GM18519 (cell line): ENCODE results near the gene ZNF99.
"Not testable (repeated sequence)": the region's sequence is repeated elsewhere in the genome, so short reads cannot be mapped to it uniquely, and the experiment has no call there.

ENCODE experiments used
- ATAC-seq: cut with Tn5 transposase; IDR thresholded peaks from one replicate; pipeline ENCODE4 v1.9.1; 2021; ENCODE audit warnings: mild to moderate bottlenecking, moderate library complexity; ENCODE audit not compliant: unreplicated experiment, low FRiP score

ZNF99 gene

GRCh38 chr19:22783651-22784410 lies at the start of gene ZNF99:
Gene ZNF99 (minus strand): TSS chr19:22784151. CDS start chr19:22784016, 135 bp downstream.
- no peak for ATAC-seq

DNA sequence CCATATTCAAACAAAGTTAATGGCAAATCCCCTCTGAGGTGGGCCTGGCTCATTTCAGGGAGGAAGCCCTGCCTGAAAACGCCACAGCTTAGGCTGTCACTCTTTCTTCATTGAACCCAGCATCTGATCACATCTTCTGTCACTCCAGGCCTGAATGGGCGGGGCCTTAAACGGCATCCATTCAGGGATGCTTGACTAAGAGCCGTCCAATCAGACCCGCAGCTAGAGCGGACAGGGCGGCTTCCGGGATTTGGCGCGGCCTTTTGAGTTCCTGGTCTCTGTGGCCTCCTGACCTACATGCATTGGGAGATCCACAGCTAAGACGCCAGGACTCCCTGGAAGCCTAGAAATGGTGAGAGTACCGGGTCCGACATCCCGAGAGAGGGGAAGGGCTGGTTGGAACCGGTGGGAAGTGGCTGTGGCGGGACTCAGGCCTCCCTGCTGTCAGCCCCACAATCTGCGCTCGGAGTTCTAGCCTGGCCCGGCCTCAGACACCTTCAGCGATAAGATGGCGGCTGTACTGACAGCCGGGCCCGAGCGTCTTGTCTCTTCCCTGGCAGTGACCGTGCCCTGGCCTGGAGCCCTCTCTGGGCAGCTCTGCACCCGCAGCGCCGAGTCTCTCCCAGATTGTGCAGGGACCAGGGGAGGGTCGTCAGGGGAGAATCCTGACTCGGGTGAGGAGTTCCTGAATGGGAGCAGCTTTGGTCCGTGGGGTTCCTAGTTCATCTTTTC lies 48.2 kb upstream of the ZNF99 start, which contains the start of gene ZNF723:
TSS of gene ZNF723 (plus strand) at position 261 of the 732 bp plus-strand sequence. CDS start at position 350, 89 bp downstream.
- no peak for ATAC-seq

GRCh38 chr19:22831211-22831610 lies 47.3 kb upstream of the ZNF99 start:
- ATAC-seq: no peak

- no peak for ATAC-seq
These were observed 30.2 kb upstream of the ZNF99 start for GRCh38 chr19:22814124-22814523.

DNA sequence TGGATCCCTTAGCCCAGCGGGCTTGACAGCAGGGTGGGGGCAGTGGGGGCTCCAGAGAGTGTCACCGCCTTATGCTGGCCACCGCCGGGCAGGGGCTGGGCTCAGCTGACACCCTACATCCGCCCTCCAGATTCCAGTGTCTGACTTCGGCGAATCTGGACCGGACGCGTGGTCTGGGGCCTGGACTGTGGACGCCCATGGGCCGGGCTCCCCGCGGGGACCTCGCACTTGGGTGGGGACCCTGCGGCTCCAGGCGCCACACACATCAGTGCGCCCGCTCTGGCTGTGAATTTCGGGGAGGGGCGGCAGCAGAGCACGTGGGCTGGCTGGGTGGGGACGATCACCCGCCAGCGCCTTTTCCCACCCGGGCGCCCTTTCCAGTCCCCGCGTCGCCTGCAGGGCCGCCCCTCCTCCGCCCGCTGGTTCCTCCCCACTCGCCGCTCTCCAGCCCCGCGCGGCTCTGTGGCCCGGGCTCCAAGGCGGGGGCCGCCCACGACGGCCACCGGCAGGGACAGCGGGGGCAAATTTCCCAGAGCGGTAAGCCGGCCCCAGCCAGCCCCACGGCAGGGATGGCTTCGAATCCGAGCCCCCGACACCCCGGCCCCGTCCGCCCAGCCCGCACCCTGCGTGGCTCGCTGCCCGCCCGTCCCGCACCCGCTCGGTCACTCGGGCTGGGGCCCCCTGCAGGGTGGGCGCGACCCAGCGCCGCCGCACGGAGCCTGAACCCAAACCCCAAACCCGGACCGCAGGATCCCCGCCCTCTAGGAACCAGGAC lies 23.3 kb upstream of the ZNF99 start:
- no peak for ATAC-seq

GRCh38 chr19:22806418-22806817 lies 22.5 kb upstream of the ZNF99 start:
- ATAC-seq: no peak

DNA sequence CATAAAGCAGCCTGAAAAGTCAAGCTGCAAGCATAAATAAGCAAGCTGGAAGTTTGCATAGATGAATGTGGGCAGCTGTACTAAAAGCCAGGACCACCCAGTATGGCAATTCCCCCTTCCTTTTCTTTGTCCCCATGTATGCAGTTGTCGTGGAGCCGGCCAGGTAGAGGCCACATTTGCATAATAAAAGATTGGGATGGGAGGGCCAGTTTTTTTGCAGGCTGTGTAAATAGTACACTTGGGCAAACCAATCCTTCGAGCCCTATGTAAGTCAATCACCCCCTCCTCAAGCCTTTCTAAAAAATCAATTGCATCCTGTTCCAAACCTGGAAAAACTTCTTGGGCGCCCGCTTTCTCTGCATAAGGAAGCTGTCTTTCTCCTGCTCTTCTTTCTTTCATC lies 13.1 kb upstream of the ZNF99 start:
- ATAC-seq: no peak

GRCh38 chr19:22792863-22793262 lies 8.9 kb upstream of the ZNF99 start:
- not testable (repeated sequence) for ATAC-seq

DNA sequence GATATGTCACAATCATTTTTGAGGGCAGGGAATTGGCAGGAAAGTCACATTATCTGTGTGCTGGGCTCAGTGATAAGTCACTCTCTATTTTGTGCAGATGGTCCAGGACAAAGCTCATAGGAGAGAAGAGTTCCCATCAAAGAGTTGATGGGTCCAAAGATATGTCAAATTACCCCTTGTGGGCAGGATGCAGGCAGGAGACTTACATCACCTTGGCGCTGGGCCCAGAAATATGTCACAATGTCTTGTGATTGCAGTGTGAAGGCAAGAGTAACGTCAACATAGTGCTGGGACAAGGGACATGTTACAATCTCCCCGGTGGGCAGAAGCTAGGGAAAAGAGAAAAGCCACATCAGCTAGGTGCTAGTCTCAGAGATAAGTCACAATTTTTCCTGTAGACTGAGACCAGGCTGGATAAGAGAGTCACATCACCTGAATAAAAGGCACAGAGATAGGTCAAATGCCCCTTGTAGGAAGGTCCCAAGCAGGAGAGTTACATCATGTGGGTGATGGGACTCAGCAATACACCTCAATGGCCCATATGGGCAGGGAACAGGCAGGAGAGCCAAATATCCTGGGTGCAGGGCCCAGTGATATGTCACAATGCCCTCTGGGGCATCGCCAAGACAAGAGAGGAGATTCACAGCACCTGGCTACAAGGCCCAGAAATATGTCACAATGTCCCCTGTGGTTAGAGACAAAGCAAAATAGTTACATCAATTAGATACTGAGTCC lies 47.9 kb downstream of the ZNF99 start:
- no peak for ATAC-seq

- no peak for ATAC-seq
These were observed 50.3 kb downstream of the ZNF99 start for GRCh38 chr19:22733691-22734090.

DNA sequence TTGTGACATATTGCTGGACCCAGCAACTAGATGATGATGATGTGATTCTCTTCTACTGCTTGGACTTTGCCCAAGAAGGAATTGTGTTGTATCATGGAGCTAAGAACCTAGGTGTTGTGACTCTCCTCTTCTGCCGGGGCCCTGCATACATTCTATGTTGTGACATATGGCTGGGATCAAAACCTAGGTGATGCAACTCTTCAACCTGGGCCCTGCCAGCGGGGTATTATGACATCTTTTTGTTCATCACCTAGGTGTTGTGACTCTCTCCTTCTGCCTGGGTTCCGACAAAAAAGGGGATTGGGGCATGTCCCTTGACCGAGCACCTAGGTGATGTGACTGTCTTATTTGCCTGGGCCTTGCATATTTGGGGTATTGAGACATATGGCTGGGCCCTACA lies 55.7 kb downstream of the ZNF99 start:
- not testable (repeated sequence) for ATAC-seq

DNA sequence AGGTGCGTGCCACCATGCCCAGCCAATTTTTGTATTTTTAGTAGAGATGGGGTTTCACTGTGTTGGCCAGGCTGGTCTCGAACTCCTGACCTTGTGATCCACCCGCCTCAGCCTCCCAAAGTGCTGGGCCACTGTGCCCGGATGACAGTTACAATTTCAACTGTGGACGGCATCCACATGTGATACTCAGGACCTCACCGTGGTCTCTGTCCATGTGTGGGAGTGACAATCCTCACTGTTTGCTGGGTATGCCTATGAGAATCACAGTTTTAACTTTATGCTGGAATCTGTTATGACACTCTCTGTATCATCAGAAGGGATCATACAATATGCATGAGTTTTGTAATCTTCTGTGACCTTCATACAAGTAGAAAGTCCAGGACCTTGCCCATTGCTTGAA lies 62.4 kb downstream of the ZNF99 start:
- ATAC-seq: not testable (repeated sequence)

DNA sequence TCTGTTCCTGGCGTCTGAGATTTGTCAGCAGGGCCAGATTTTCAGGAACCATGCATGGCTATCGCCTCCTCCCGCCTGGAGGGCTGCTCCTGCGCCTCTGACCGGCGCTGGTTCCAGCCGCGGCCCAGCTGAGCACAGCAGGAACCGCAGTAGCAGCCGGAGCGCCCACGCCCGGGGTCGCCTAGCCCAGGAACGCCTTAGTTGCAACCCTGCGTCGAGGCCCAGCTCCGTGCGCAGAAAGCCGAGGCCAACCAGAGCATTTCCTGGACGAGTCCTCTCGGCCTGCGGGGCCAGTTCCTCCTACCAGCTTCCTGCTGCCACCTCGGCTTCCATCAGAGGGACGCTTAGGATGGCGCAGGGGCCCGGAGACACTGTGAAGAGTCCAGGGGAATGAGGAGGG lies 75.0 kb downstream of the ZNF99 start:
- ATAC-seq: no peak

- not testable (repeated sequence) for ATAC-seq
These were observed 80.9 kb downstream of the ZNF99 start for GRCh38 chr19:22703096-22703495.

GRCh38 chr19:22702661-22703060 lies 81.3 kb downstream of the ZNF99 start:
- not testable (repeated sequence) for ATAC-seq
